ENCODE results near the gene EEF1A1.

The EEF1A1 gene

DNA sequence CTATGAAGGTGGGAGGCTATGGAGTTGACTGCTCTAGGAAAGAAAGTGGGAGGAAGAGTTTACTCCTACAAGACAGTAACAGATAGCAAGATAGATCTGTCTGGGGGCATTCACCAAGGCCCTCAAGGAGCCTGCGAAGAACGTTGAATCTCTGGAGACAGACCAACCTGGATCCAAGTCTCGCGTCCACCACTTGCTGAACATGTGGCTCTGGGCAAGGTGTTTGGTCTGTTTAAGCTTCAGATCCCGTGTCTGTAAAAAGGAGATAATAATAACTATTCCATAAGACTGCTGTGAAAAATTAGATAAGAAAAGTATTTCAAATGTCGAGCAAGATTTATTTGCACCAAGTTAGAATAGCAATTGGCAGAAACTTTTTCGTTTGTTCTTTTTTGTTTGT lies 8.1 kb upstream of the EEF1A1 start:
- TF ChIP-seq POLR2AphosphoS5 (IDR thresholded peaks at IDR 0.05; ENCODE audit: low read depth, low read length) (no peak), FOXP2 (optimal IDR thresholded peaks at IDR 0.05; ENCODE audit: borderline replicate concordance, extremely low read depth, extremely low read length, insufficient read depth) (no peak), SIN3A (IDR thresholded peaks at IDR 0.05; ENCODE audit: borderline replicate concordance, insufficient read depth, low read length) (no peak), TAF1 (IDR thresholded peaks at IDR 0.05; ENCODE audit: borderline replicate concordance, insufficient read depth, low read length) (no peak)
- TF ChIP-seq, protein P1, sequence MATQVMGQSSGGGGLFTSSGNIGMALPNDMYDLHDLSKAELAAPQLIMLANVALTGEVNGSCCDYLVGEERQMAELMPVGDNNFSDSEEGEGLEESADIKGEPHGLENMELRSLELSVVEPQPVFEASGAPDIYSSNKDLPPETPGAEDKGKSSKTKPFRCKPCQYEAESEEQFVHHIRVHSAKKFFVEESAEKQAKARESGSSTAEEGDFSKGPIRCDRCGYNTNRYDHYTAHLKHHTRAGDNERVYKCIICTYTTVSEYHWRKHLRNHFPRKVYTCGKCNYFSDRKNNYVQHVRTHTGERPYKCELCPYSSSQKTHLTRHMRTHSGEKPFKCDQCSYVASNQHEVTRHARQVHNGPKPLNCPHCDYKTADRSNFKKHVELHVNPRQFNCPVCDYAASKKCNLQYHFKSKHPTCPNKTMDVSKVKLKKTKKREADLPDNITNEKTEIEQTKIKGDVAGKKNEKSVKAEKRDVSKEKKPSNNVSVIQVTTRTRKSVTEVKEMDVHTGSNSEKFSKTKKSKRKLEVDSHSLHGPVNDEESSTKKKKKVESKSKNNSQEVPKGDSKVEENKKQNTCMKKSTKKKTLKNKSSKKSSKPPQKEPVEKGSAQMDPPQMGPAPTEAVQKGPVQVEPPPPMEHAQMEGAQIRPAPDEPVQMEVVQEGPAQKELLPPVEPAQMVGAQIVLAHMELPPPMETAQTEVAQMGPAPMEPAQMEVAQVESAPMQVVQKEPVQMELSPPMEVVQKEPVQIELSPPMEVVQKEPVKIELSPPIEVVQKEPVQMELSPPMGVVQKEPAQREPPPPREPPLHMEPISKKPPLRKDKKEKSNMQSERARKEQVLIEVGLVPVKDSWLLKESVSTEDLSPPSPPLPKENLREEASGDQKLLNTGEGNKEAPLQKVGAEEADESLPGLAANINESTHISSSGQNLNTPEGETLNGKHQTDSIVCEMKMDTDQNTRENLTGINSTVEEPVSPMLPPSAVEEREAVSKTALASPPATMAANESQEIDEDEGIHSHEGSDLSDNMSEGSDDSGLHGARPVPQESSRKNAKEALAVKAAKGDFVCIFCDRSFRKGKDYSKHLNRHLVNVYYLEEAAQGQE (IDR thresholded peaks at IDR 0.05; ENCODE audit: insufficient read depth in 1 of 2, low read depth in 2 of 2, low read length in 2 of 2), result no peak

DNA sequence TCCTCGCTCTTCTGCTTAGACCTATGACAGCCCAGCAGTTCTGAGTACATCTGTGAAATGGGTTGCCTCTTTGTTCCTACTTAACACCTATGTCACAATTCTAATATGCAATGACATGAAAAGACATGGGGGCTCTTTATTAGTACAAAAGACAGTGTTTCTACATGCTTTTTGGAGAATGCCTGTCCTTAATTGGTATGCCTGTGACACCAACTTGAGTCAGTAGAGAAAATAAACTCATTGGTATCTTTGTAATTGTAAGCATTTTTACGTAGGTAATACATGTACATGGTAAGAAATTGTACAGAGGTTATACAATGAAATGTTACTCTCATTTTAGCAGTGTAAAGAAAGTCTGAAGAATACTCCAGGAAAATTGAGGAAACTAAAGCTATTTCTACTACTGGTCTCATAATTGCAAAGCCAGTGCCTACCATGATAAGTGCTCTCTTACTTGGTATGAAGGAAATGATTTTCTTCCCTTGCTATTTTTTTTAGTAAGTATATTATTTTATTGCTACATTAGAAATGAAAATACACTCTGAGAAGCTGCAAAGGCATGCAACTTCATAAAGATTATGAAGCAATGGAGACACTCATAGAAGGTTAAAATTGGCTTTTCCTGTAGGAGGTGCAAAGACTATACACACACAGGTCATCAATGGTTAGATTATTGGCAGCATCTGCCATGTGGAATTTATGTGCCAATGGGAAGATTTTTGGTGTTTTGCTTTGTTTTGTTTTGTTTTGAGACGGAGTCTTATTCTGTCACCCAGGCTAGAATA lies 4.9 kb upstream of the EEF1A1 start:
- TF ChIP-seq, protein P1 (IDR thresholded peaks at IDR 0.05; ENCODE audit: insufficient read depth in 1 of 2, low read depth in 2 of 2, low read length in 2 of 2), result no peak
- TF ChIP-seq SIN3A (IDR thresholded peaks at IDR 0.05; ENCODE audit: borderline replicate concordance, insufficient read depth, low read length), result no peak

DNA sequence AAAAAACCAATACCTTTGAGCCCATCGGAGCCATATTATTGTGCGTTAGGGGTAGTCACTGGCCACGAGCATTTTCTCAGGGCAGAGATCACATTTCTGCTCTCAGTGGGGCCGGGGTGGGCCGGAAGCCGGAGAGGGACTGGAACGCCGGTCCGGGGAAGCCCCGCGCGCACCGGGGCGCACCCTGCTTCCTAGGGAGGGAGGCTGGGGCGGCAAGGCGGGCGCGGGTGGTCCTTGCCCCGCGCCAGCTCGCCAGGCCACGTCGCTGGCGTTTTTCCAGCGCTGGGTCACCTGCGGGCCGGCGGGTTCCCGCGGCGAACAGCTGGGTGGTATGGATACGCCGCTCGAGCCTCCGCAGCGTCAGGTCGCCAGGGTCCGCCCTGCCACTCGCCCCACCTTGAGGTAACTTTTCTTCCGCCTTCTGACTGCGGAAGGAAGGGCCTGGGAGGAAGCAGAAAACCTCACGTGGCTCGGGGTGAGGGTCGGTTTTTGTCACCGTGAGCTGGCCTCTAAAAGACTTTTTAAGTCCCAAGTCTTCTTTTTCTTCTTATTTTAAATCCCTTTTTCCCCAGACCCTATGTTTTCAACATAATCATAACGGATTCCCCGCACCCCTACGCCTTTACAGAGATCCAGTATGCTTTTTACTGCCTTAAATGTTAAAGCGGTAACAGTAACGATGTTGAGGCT lies 2.7 kb upstream of the EEF1A1 start:
- TF ChIP-seq SIN3A (IDR thresholded peaks at IDR 0.05; ENCODE audit: borderline replicate concordance, insufficient read depth, low read length), result no peak
- peak; percentile 75 for TF ChIP-seq POLR2AphosphoS5 (IDR thresholded peaks at IDR 0.05; ENCODE audit: low read depth, low read length)
- TF ChIP-seq TAF1 (IDR thresholded peaks at IDR 0.05; ENCODE audit: borderline replicate concordance, insufficient read depth, low read length), result no peak
- TF ChIP-seq, protein P1 (IDR thresholded peaks at IDR 0.05; ENCODE audit: insufficient read depth in 1 of 2, low read depth in 2 of 2, low read length in 2 of 2), result 0 out of 4 replicates have a peak, but pooled peaks of 1 of the 2 experiments have one; percentile 6
- no peak for TF ChIP-seq FOXP2 (optimal IDR thresholded peaks at IDR 0.05; ENCODE audit: borderline replicate concordance, extremely low read depth, extremely low read length, insufficient read depth)

DNA sequence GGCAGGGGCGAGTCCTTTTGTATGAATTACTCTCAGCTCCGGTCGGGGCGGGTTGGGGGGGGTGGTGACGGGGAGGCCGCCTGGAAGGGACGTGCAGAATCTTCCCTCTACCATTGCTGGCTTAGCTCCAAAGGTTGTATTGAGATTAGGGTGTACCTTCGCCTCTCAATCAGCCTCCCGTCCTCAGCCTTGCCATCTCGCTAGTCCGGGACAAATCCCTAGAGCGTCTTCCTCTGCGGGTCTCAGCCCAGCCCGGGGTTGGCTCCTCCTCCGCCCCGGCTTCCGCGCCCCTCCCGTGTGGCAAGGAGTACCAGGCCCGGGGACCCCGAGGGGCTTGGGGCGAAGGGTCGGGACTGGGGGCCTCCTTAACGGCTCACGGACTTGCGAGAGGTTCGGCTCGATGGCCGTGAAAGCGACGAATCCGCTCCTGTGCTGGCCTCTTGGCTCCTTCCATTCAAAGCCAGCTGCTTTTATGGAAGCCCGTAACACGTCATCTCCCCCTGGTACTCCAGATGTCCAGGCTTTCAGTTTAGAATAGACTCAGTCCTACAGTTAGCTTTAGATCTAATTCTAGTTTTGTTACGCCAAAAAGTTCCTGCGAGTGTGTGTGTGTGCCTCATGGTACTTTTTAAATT lies 636 bp upstream of the EEF1A1 start:
- TF ChIP-seq SIN3A (IDR thresholded peaks at IDR 0.05; ENCODE audit: borderline replicate concordance, insufficient read depth, low read length), result 0 out of 2 replicates have a peak, but pooled peaks have one; percentile 31
- TF ChIP-seq TAF1 (IDR thresholded peaks at IDR 0.05; ENCODE audit: borderline replicate concordance, insufficient read depth, low read length), result no peak
- TF ChIP-seq, protein P1 (IDR thresholded peaks at IDR 0.05; ENCODE audit: insufficient read depth in 1 of 2, low read depth in 2 of 2, low read length in 2 of 2), result 0 out of 4 replicates have a peak, but pooled peaks of 1 of the 2 experiments have one; percentile 22
- TF ChIP-seq POLR2AphosphoS5 (IDR thresholded peaks at IDR 0.05; ENCODE audit: low read depth, low read length), result no peak; the same call in none of the 2 replicates
- TF ChIP-seq FOXP2 (optimal IDR thresholded peaks at IDR 0.05; ENCODE audit: borderline replicate concordance, extremely low read depth, extremely low read length, insufficient read depth), result no peak

All from PFSK-1 (cell line).